ENCODE data around the gene NXF2B. TPM values are rescaled to one million over a fixed set of nuclear protein-coding genes. Genes with fewer than 3 reads are reported as not detected.

Gene NXF2B
- total RNA-seq, 1 donor from 2014 or later: not detected

DNA sequence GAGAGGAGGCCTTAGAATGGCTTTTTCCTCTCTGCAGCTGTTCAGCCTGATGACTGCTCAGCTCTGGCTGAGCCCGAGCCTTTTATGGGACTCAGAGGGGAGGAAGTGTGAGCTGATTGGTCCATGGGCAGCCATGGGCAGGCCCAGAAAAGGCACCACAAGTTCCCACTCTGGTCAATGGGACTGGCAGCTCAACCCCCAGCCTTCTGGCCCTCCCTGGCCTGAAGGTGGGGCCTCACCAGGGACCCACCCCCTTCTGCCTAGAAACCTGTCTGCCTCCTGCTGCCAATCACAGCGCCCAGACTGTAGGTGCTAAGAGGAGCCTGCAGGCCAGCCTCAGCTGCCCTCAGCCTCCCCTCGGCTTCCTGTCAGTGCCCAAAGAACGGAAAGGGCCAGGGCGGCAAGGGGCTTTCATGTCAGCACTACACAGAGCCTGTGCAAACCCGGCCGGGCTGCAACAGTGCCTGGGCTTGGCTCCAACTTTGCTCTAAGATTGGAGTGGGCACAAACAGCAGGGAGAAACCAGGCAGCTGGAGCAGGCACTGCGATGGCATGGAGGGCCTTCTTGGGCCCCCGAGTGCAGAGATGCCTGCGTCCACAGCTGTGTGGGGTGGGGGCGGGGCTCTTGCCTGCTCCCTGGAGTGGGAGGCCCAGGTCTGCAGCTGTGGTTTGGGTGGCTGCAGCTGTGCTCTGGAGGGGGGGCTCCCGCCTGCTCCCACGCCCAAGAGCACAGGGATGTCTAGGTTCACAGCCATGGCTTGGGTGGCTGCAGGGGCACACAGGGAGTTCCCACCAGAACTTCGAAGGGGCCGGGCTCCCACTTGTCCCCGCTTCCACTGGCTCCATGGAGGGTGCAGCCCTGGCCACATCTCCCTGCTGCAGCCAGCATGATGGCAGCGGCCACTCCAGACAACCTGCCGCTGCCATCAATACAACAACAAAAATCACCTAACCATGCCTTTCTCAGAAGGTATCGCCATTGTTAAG is 100.2 kb downstream of the NXF2B start:
- no peak for DNase-seq
- Histone ChIP-seq H3K27me3 (ENCODE audit: low read depth) (no peaks in the 10 kb centered on the region), H3K27ac (replicated peaks) (no peak overlapping the region), H3K9me3 (replicated peaks) (no peaks in the 10 kb centered on the region), H3K4me1 (no peaks in the 10 kb centered on the region), H3K4me3 (no peak overlapping the region), H3K36me3 (no peaks in the 10 kb centered on the region)
- intact Hi-C loops (cut with micrococcal nuclease): no loop called here
- no peak for TF ChIP-seq CTCF (IDR thresholded peaks at IDR 0.05; ENCODE audit: borderline replicate concordance)

- Histone ChIP-seq H3K36me3 (no peaks in the 10 kb centered on the region), H3K4me3 (no peak overlapping the region), H3K4me1 (no peaks in the 10 kb centered on the region), H3K9me3 (replicated peaks) (no peaks in the 10 kb centered on the region), H3K27me3 (ENCODE audit: low read depth) (no peaks in the 10 kb centered on the region), H3K27ac (replicated peaks) (no peak overlapping the region)
- no peak for TF ChIP-seq CTCF (IDR thresholded peaks at IDR 0.05; ENCODE audit: borderline replicate concordance)
- intact Hi-C loops (cut with micrococcal nuclease): no loop called here
- no peak for DNase-seq
Observed at GRCh38 chrX:102338162-102338561, 101.6 kb downstream of the NXF2B start.

Other genes with a start within 250 kb of the NXF2B start
- gene TCP11X1, start 224.7 kb downstream of the NXF2B start, total RNA-seq: not detected
- gene NXF2, start 192.8 kb downstream of the NXF2B start, total RNA-seq: not detected
- gene TCP11X2, start 31.8 kb upstream of the NXF2B start, total RNA-seq: not detected
- gene TMSB15A, start 76.7 kb upstream of the NXF2B start, total RNA-seq: not detected
- 4.0 TPM for gene ARMCX5, start 159.5 kb upstream of the NXF2B start, total RNA-seq
- 4.7 TPM for gene GPRASP1, start 211.5 kb upstream of the NXF2B start, total RNA-seq